ENCODE data around the gene DGKA.
"Not testable (repeated sequence)": the region's sequence is repeated elsewhere in the genome, so short reads cannot be mapped to it uniquely, and the experiment has no call there.

DNA sequence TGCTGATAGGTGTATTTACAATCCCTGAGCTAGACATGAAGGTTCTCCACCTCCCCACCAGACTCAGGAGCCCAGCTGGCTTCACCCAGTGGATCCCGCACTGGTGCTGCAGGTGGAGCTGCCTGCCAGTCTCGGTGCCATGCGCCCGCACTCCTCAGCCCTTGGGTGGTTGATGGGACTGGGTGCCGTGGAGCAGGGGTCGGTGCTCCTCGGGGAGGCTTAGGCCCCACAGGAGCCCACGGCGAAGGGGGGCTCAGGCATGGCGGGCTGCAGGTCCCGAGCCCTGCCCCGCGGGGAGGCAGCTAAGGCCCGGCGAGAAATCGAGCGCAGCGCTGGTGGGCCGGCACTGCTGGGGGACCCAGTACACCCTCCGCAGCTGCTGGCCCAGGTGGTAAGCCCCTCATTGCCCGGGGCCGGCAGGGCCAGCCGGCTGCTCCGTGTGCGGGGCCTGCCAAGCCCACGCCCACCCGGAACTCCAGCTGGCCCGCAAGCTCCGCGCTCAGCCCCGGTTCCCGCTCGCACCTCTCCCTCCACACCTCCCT is 69.1 kb downstream of the DGKA start:
- TF ChIP-seq CTCF, POLR2A (IDR thresholded peaks at IDR 0.05): not testable (repeated sequence)
